ENCODE results near the gene OLFM2.
"Not testable (repeated sequence)": the region's sequence is repeated elsewhere in the genome, so short reads cannot be mapped to it uniquely, and the experiment has no call there.

The OLFM2 gene

DNA sequence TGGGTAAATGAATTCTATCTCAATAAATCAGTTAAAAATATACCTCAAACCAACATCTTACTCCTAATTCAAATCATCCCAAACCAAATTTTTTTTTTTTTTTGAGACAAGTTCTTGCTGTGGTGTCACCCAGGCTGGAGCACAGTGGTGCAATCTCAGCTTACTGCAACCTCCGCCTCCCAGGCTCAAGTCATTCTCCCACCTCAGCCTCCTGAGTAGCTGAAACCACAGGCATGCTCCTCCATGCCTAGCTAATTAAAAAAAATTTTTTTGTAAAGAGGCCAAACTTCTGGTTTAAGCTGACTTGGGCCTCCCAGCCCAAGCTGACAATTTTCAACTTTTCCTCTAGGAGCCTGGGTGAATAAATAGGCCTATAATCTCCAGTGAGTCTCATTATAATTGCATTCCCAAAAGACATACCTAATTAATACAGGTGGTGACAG is 22.1 kb upstream of the OLFM2 start:
- H3K4me3 ChIP-seq (replicated peaks; ENCODE audit: low read depth, low read length), result no peak overlapping the region
- peak; percentile 71 for DNase-seq (ENCODE audit: low read depth)
- TF ChIP-seq, protein P1, sequence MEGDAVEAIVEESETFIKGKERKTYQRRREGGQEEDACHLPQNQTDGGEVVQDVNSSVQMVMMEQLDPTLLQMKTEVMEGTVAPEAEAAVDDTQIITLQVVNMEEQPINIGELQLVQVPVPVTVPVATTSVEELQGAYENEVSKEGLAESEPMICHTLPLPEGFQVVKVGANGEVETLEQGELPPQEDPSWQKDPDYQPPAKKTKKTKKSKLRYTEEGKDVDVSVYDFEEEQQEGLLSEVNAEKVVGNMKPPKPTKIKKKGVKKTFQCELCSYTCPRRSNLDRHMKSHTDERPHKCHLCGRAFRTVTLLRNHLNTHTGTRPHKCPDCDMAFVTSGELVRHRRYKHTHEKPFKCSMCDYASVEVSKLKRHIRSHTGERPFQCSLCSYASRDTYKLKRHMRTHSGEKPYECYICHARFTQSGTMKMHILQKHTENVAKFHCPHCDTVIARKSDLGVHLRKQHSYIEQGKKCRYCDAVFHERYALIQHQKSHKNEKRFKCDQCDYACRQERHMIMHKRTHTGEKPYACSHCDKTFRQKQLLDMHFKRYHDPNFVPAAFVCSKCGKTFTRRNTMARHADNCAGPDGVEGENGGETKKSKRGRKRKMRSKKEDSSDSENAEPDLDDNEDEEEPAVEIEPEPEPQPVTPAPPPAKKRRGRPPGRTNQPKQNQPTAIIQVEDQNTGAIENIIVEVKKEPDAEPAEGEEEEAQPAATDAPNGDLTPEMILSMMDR (IDR thresholded peaks at IDR 0.05; ENCODE audit: low read length, missing control alignments), result no peak

DNA sequence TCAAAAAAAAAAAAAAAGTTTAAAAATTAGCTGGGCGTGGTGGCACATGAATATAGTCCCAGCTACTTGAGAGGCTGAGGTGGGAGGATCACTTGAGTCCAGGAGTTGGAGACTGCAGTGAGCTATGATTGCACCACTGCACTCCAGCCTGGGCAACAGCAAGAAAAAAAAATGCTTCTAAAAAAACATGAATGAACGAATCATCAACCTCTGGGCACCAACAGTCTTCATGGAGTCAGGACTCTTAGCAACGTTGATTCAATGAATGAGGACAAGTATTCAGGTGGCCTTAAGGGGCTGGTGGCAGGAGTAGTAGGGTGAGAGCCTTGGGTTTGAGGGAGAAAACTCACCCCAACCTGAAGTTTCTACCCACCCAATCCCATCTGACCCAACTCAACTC is 20.6 kb upstream of the OLFM2 start:
- no peak overlapping the region for H3K4me3 ChIP-seq (replicated peaks; ENCODE audit: low read depth, low read length)
- TF ChIP-seq, protein P1 (IDR thresholded peaks at IDR 0.05; ENCODE audit: low read length, missing control alignments), result no peak
- peak; percentile 7 for DNase-seq (ENCODE audit: low read depth)

DNA sequence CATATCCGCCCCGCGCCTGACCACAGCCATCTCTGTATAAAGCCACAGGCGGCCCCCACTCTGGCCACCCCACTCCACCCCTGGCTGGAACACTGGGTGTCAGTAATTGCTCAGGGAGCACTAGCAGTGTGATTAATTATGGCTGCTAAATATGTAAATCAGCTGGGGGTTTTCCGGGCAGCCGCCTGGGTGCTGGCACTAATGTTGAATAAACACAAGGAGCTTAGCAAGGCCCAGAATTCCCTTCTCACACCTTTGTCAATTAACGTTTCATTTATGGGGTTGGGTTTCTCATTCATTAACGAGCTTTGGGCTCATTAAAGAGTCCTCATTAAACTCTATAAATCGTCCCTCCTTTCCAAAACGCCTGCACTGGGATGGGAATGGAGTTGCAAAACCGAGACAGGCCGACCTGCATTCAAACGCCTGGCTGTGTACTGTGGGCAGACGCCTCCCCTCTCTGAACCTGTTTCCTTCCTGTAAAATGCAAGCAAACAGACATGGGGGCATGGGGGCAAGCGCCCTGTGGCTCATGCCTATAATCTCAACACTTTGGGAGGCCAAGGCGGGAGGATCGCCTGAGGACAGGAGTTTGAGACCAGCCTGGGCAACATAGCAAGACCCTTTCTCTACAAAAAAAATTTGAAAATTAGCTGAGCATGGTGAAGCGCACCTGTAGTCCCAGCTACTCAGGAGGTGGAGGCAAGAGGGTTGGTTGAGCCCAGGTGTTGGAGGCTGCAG is 17.7 kb upstream of the OLFM2 start:
- TF ChIP-seq, protein P1 (IDR thresholded peaks at IDR 0.05; ENCODE audit: low read length, missing control alignments), result no peak
- H3K4me3 ChIP-seq (replicated peaks; ENCODE audit: low read depth, low read length), result no peak overlapping the region
- DNase-seq (ENCODE audit: low read depth), result no peak

DNA sequence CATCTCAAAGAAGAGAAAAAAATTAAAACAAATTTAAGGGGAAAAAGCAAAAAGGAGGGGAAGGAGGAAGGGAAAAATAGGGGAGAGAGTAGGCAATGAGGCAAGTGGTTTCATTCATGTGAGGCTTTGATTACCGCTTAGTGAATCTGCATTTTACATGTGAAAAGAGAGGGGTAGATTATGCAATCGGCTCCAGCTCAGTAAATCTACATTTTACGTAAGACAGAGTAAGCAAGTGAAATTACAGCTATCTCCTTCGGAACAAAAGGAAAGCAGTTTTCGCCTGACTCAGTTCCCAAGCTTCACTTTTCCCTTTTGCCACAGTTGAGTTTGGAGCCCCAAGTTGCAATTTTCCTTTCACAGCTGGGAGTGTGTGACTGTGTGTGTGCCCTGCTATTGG is 16.0 kb upstream of the OLFM2 start:
- TF ChIP-seq, protein P1 (IDR thresholded peaks at IDR 0.05; ENCODE audit: low read length, missing control alignments), result no peak
- DNase-seq (ENCODE audit: low read depth), result no peak
- no peak overlapping the region for H3K4me3 ChIP-seq (replicated peaks; ENCODE audit: low read depth, low read length)

DNA sequence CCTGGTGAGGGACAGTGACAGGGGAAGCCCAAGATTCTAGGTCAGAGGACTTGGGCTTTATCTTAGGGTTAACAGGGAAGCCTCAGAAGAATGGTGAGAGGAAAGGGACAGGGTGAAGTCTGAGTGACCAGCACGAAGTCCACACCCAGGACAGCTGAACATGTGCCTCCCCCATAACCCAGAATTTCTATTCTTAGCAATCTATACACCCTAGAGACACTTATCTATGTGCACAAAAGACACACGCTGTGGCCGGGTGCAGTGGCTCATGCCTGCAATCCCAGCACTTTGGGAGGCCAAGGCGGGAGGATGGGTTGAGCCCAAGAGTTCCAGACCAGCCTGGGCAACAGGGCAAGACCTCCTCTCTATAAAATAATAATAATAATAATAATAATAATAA is 11.1 kb upstream of the OLFM2 start:
- DNase-seq (ENCODE audit: low read depth), result no peak
- TF ChIP-seq, protein P1 (IDR thresholded peaks at IDR 0.05; ENCODE audit: low read length, missing control alignments), result no peak
- no peak overlapping the region for H3K4me3 ChIP-seq (replicated peaks; ENCODE audit: low read depth, low read length)

DNA sequence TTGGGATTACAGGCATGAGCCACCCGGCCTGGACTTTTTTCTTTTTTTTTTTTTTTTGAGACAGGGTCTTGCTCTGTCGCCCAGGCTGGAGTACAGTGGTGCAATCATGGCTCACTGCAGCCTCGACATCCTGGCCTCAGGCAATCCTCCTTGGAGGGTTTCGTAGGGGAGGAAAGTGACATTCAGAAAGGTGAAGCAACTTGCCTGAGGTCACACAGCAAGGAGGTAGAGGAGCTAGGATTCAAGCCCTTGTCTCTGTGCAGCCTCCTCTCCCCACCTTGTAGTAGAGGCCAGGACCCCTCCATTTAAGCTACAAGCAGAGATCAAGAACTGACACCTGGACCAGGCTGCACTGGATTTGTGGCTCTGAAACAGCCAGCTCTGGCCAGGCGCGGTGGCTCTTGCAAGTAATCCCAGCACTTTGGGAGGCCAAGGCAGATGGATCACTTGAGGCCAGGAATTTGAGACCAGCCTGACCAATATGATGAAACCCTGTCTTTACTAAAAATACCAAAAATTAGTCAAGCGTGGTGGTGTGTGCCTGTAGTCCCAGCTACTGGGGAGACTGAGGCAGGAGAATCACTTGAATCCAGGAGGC is 10.3 kb upstream of the OLFM2 start:
- DNase-seq (ENCODE audit: low read depth); H3K4me3 ChIP-seq (replicated peaks; ENCODE audit: low read depth, low read length): not testable (repeated sequence)

DNA sequence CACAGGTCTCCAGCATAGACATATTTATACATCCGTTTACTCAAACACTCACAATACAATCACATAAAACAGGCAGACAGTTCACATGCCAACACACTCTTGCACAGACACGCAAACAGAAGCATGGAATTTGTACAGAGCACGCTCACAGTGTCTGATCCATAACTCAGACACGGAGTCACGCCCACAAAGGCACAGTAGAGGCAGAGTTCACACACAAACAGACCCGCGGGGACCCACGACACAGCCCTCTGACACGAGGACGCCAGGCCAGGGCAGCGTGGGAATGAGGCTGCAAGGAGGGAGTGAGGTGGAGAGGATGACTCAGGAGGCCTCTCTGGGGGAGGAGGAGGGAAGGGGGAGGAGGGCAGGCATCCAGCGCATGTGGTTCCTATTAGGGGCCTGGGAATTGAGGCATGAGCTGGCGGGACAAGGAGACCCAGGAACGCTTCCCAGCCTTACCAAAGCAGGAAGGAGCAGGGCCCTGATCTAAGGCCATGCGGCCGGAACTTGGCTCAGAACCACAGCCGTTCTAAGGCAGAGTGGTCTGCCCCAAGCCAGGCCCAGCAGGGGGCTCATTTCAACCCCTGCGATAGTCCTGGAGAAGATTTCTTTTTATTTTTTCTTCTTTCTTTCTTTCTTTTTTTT is 9.1 kb upstream of the OLFM2 start:
- no peak overlapping the region for H3K4me3 ChIP-seq (replicated peaks; ENCODE audit: low read depth, low read length)
- TF ChIP-seq, protein P1 (IDR thresholded peaks at IDR 0.05; ENCODE audit: low read length, missing control alignments), result peak; percentile 25
- DNase-seq (ENCODE audit: low read depth), result peak; percentile 98

All from fibroblast of pulmonary artery (primary cell).